ENCODE results near the gene XYLT1.

The XYLT1 gene

DNA sequence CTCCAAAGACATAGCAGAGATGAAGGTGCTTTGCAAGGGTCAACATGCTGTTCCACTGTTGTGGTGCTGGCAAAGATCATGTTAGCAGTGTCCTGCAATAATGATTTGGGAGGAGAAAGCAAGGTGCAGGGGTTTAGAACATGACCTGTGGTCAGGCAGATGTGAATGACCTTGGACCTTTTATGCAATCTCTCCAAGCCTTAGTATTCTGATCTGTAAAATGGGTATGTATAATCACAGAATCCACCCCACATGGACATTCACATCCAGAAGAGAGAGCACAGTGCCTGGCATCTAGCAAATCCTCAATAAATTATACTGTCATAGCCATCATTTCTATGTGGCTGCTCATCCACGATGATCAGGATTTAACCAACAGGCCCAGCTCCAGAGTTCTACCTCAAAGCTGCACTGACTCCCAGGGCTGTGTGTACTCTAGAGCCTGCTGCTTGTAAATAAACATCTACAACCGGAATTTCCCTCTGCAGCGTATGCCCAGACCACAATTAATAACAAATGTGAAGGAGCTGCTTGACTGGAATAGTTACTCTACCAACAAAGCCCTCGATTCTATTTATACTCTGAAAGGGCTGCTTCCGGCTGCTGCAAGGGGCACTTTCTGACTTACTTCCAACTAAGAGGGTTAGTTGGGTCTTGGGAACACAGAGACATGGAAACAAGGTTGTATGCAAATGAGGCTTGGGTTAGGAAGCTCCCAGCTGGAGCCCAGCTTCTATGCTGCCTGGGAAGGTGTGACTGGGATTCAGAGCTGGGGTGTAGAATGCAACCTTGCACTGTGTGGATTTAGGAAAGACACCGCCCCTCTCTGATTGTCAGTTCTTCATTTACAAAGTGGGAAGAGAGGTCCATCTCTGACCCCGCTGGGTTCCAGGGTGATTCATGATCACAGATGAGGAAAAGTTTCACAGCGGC, 265.2 kb downstream of the XYLT1 start:
- no peak for DNase-seq (ENCODE audit: low read depth, low spot score)

- no peak for DNase-seq (ENCODE audit: low read depth, low spot score)
Measured at GRCh38 chr16:17204644-17205043, 266.1 kb downstream of the XYLT1 start.

- DNase-seq (ENCODE audit: low read depth, low spot score) = no peak
Measured at GRCh38 chr16:17204206-17204605, 266.6 kb downstream of the XYLT1 start.

DNA sequence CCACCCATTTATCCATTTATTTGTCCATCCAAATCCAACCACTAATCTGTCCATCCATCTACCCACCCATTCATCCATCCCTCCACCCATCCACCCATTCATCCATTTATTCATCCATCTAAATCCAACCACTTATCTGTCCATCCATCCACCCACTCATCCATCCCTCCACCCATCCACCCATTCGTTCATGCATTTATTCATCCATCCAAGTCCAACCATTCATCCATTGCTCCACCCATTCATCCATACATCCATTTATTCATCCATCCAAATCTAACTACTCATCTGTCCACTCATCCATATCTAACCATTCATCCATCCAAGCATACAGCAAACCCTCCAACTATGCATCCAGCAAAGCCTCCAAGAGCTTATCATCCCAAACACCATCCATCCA, 267.3 kb downstream of the XYLT1 start:
- no peak for DNase-seq (ENCODE audit: low read depth, low spot score)

DNA sequence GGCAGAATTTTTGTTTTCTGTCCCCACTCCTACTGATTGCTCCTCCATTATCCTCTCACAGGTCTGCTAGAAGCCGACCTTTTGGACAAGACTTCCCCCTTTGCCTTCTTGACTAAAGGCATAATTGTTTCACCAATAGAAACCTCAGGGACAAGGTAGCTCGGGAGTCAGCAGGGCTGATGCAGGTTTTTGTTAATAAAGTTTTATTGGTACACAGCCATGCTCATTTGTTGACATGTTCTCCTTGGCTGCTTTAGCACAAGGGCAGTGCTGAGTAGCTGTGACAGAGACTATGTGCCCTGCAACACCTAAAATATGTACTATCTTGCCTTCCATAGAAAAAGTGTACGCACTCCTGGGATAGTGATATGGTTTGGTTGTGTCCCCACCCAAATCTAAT, 271.6 kb downstream of the XYLT1 start:
- DNase-seq (ENCODE audit: low read depth, low spot score) = no peak

GRCh38 chr16:17196526-17196925, 274.2 kb downstream of the XYLT1 start:
- no peak for DNase-seq (ENCODE audit: low read depth, low spot score)

DNA sequence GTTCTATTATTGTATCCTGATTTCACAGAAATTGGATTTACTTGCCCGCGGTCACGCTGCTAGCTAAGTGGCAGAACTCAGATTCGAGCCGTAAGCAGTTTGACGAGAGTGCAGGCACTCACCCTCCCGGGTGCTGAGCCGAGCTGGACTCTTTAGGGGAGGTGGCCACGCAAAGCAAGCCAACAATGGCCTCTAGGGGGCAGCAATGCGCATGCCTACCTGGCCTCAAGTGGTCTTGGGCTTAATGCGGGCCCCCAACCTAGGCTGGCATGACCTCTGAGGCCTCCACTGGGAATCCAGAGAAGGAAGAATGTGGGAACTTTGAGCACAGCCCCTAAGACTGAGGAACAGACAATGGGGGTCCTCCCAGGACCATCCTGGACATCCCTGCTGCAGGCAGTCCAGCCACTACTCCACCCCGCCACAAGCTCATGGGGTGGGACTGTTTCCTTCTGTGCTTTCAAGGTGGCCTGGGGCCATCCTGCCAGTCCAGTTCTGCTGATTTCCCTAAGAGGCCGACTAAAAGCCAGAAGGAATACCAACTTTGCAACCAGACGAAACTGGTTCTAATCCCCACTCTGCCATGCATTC, 276.5 kb downstream of the XYLT1 start:
- DNase-seq (ENCODE audit: low read depth, low spot score) = peak; percentile 32

GRCh38 chr16:17193566-17194100, 277.1 kb downstream of the XYLT1 start:
- no peak for DNase-seq (ENCODE audit: low read depth, low spot score)

DNA sequence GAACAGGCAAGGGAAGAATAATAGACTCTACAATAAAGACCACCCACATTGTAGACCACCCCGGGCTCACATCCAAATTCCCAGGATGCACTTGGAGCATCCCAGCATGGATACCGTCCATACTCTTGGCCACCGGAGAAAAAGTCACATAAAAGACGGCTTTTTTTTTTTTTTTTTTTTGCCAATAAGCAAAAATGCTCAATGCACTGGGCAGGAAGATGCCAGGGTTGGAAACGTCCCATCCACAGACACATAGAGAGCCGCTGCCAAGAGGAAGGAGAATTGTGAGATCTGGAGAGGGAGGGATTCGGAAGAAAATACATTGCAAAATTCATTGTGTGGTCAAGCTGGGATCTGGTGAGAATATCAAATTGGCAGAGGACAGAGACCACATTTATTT, 286.7 kb downstream of the XYLT1 start:
- no peak for DNase-seq (ENCODE audit: low read depth, low spot score)

DNA sequence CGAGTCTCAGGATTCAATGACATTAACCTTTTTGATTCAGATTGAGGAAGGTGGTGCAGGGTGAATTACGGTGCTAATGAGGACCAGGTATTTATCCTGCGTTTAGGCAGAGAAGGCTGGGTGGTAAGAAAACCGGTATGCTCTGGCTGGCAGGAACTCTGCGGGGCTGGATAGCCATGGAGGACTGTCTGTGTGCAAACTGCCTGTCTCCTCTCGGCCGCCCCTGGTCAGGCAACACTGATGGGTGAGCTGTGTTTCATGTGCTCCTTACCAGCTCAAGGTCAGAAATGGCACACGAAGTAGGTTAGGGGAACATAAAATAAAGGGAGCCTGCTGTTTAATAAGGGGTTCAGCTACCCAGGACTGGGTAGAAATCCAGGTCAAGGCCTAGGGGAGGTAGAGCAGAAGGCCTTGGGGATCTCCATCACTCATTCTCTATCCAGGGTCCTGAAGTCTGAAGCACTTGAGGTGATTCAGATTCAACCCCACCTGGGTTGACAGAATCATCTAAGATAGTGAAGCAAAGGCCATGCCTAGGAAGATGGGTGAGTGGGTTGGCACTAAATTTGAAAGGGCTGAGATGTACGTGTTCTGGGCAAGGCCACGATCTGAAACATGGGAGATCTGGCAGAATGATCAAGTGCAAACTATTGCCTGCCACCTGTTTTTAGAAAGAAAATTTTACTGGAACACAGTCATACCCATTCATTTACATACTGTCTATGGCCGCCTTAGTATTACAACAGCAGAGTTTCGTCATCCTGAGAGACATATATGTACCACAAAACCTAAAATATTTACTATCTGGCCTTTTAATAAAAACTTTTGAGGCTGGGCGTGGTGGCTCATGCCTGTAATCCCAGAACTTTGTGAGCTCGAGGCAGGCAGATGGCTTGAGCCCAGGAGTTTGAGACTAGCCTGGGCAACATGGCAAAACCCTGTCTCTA, 292.5 kb downstream of the XYLT1 start:
- no peak for DNase-seq (ENCODE audit: low read depth, low spot score)

DNA sequence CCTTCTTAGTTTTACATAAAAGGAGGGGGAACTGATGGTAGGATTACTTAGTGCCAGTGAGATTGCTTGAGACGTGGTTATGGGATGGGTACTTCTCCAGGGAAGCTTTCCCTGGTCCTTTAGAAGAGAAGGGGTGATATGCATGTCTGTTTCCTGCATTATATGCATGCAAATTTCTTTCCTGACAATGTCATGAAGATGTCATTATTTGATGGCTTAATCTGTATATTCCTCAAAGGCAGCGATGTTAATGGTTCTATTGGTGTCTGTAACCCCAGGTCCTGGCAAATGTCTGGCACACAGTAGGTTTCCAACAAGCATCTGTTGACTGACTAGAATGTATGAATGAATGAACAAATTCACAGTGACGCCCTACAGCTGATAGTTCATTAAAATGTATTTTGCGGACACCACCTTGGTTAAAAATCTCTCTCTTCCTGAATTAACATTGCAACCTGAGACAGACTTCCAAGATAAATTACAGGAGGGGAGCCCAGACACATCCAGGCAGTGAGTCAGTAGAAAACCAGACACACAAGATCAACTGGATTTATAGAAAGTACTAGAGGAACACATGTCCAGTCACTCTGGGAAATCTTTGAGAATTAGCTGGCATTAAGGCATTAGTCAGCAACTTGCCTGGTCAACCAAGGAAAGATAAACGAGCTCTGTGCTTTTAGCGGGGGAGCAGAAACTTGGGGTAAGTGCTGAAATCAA, 293.4 kb downstream of the XYLT1 start:
- no peak for DNase-seq (ENCODE audit: low read depth, low spot score)

- no peak for DNase-seq (ENCODE audit: low read depth, low spot score)
Measured at GRCh38 chr16:17176199-17176598, 294.6 kb downstream of the XYLT1 start.

DNA sequence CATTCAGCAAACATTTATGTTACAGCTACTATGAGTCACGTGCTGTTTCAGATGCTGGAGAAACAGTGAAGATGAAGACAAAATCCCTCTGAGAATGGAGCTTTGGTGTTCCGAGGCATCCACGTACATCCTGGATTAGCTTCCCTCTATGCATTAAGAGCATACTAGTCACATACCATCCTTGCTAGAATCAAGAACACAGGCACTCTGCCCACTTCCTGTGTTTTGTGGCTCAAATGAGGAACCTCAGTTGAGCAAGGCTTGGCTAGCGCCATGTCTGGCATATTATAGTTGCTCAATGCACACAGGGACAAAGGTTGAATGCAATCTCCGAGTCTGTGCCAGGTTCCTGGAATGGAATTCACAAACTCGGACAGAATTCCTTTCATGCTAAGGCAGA, 297.5 kb downstream of the XYLT1 start:
- no peak for DNase-seq (ENCODE audit: low read depth, low spot score)

DNA sequence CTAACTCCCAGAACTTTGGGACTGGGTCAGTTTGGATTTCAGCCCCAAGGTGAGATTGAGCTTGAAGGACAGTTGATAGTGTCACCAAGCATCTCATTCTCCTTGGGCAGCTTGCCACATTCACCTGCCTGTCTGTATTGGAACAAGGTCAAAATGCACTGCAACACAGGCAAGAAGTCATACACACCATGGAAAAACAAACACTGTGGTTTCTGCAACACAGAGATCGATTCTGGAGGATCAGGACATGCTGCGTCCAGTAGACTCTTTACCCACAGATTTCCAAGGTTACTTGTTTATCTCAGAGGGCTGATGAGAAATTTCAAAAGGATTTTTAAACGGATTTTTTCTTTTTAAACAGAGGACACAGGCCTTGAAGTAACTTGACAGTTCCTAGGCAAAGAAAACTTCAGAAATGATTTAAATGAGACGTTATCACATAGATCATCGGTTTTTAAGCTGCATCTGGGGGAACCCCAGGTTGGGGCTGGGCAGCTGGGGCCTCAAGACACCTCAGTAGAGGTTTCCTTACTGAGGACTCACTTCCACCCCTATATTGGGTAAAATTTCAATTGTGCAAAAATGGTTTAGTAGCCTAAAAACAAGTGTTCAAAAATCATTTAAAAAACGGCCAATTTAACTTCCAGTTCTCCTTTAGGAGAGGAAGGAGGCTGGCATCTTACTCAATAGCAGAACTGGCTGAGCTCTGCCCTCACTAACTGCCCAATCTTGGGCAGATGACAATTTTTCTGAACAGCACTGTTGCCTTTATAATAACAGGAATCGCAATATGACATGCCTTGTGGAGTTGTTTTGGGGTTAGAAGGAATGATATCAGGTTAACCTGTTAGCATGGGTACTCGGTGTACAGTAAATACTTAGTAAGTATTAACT, 299.3 kb downstream of the XYLT1 start:
- DNase-seq (ENCODE audit: low read depth, low spot score) = no peak

DNA sequence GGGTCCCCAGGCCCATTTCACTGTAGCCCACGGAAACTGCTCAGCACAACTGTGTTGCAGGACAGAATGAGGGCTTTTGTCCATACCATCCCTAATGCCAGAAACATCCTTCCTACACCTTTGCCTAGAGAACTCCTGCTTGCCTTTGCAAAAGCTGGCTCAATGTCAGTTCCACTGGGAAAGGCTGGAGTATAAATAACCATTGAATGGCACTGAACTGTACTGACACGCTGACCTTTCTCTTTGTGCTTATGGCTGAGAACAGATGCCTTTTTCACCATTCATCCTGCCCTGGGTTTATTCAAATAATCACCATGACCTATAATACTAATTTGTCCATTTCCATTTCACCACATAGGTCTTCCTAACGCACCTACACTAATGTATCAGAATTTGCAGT, 300.3 kb downstream of the XYLT1 start:
- no peak for DNase-seq (ENCODE audit: low read depth, low spot score)

GRCh38 chr16:17168181-17168580, 302.6 kb downstream of the XYLT1 start:
- DNase-seq (ENCODE audit: low read depth, low spot score) = no peak

GRCh38 chr16:17166095-17166494, 304.7 kb downstream of the XYLT1 start:
- no peak for DNase-seq (ENCODE audit: low read depth, low spot score)

DNA sequence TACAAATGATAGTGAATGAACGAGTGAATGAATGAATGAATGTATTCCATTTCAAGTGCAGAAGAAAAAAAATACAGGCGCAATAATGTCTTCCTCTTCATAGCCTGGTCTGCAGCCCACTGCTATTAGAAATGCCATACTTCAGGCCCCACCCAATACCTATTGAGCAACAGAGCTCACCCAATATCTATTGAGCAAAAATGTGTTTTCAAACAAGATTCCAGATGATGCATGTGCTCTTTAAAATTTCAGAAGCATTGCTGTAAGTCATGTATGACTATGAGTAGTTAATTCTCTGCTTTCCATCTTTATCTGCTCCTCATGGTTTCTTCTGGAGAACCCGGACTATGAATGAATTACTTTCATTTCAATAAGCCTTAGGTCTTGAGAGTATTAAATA, 308.2 kb downstream of the XYLT1 start:
- no peak for DNase-seq (ENCODE audit: low read depth, low spot score)

DNA sequence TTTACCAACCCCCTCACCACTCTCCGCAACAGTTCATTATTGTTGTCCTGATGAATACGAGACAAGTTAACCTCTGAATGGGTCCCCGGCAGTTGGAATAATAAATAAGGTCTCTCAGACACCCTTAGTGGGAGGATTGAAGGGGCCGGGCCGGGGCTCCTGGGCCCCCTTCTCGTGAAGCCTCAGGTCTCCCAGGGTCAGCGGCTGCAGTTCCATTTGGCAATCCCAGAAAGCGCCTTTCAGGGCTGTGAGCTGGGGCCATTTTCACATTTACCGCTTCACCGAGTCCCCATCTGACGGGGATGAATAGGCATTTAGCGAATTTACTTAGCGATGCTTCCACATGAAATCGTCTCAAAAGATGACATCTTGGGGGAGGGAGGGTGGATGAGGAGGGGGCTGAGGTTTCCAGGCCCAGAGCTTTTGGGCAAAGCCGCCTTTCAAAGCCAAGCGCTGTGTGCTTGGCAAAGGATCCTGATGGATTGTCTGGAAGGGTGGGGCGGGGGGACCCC, 309.8 kb downstream of the XYLT1 start:
- no peak for DNase-seq (ENCODE audit: low read depth, low spot score)

DNA sequence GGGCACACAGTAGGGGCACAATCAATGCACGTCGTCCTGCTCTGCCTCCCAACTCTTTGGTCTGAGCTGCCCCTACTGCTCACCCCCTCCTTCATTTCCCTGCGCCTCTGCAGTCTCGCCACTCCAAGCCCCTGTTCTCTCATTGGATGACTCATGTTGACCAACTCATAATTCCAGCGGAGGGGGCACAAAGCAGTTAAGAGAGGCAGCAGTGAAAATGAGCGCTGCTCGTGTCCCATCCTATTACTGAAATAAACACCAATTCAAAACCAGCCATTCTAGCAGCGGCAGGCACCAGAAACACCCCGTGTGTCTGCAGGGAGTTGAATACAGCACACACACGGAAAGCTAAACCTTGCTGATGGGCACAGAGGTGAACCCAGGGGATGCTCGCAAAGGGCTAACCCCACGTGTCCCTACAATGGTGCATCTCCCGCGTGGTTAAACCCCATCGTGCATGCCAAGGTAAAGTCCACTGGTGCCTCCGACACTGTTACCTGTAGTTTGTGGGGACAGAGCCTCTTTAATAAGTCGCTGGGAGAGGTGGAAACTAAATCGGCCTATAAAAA, 310.4 kb downstream of the XYLT1 start:
- DNase-seq (ENCODE audit: low read depth, low spot score) = no peak
